GM23338 (cell line): ENCODE measurements around the gene ZNF480. TPM values are rescaled to one million over a fixed set of nuclear protein-coding genes. Genes with fewer than 3 reads are reported as not detected.

Experiments
- ATAC-seq: fragments of 200-7000 bp; cut with Tn5 transposase; 3 replicates; pipeline ENCODE4 v1.9.1; 2020
- DNase-seq: peaks from one replicate; pipeline ENCODE4 v3.0.0-alpha.2; 2015; ENCODE audit warnings: low spot score
- H2AFZ ChIP-seq: fragments of 200-600 bp; sonication (generic); 2 replicates; pipeline ENCODE4 v1.8.0; 2016; ENCODE audit warnings: antibody characterized with exemption, mild to moderate bottlenecking, moderate library complexity
- H3F3A ChIP-seq: fragments of 200-600 bp; sonication (generic); replicated peaks from 2 replicates; pipeline ENCODE4 v1.8.0; 2017; ENCODE audit warnings: antibody characterized with exemption, mixed run types, low read depth
- H3K27ac ChIP-seq: fragments of 200-600 bp; sonication (generic); 2 replicates; pipeline ENCODE4 v1.6.1; 2016; ENCODE audit warnings: low read depth
- H3K27me3 ChIP-seq: fragments of 200-600 bp; sonication (generic); 2 replicates; pipeline ENCODE4 v1.8.0; 2016; ENCODE audit warnings: mild to moderate bottlenecking, mixed run types, moderate library complexity; ENCODE audit not compliant: insufficient read depth
- H3K36me3 ChIP-seq: fragments of 200-600 bp; sonication (generic); 2 replicates; pipeline ENCODE4 v1.8.0; 2016; ENCODE audit warnings: mild to moderate bottlenecking; ENCODE audit not compliant: insufficient read depth
- H3K4me1 ChIP-seq: fragments of 200-600 bp; sonication (generic); 2 replicates; pipeline ENCODE4 v1.8.0; 2016; ENCODE audit warnings: mild to moderate bottlenecking, moderate library complexity; ENCODE audit not compliant: insufficient read depth
- H3K4me2 ChIP-seq: fragments of 200-600 bp; sonication (generic); 2 replicates; pipeline ENCODE4 v1.7.1; 2017; ENCODE audit warnings: mixed run types
- H3K4me3 ChIP-seq: fragments of 200-600 bp; sonication (generic); 2 replicates; pipeline ENCODE4 v1.6.1; 2016; ENCODE audit warnings: mixed run types
- H3K79me2 ChIP-seq: fragments of 200-600 bp; sonication (generic); replicated peaks from 2 replicates; pipeline ENCODE4 v1.8.0; 2017; ENCODE audit warnings: mild to moderate bottlenecking; ENCODE audit not compliant: insufficient read depth
- H3K9me2 ChIP-seq: fragments of 200-600 bp; sonication (generic); 2 replicates; pipeline ENCODE4 v1.8.0; 2017; ENCODE audit not compliant: insufficient read depth
- H4K20me1 ChIP-seq: fragments of 200-600 bp; sonication (generic); replicated peaks from 2 replicates; pipeline ENCODE4 v1.8.0; 2017; ENCODE audit warnings: mild to moderate bottlenecking; ENCODE audit not compliant: insufficient read depth
- H3K27ac Mint-ChIP-seq: 2 replicates; pipeline ENCODE4 v1.8.0; 2020; ENCODE audit warnings: inconsistent platforms, mild to moderate bottlenecking, moderate library complexity, mixed read lengths
- H3K27me3 Mint-ChIP-seq: 3 replicates; pipeline ENCODE4 v1.8.0; 2022; ENCODE audit warnings: low read depth, mild to moderate bottlenecking, moderate library complexity, mixed read lengths, inconsistent platforms; ENCODE audit not compliant: insufficient read depth, poor library complexity
- H3K36me3 Mint-ChIP-seq: 3 replicates; pipeline ENCODE4 v1.8.0; 2021; ENCODE audit warnings: low read depth, mild to moderate bottlenecking, inconsistent platforms, moderate library complexity, mixed read lengths
- H3K4me1 Mint-ChIP-seq: 3 replicates; pipeline ENCODE4 v1.8.0; 2020; ENCODE audit warnings: mild to moderate bottlenecking, inconsistent platforms, mixed read lengths
- H3K4me3 Mint-ChIP-seq: 3 replicates; pipeline ENCODE4 v1.8.0; 2021; ENCODE audit warnings: moderate library complexity, mild to moderate bottlenecking, inconsistent platforms, mixed read lengths
- H3K9me3 Mint-ChIP-seq: 3 replicates; pipeline ENCODE4 v1.8.0; 2020; ENCODE audit warnings: moderate library complexity, mild to moderate bottlenecking, inconsistent platforms, mixed read lengths
- CREB1 ChIP-seq: fragments of 250-450 bp; sonication (Bioruptor Pico); IDR thresholded peaks from 2 replicates; pipeline ENCODE4 v1.5.0; 2020; ENCODE audit warnings: low read depth, mild to moderate bottlenecking, moderate library complexity
- EZH2 ChIP-seq: fragments of 200-600 bp; sonication (generic); IDR thresholded peaks from one replicate; pipeline ENCODE4 v1.8.0; 2017; ENCODE audit warnings: antibody characterized with exemption, mild to moderate bottlenecking, low read depth; ENCODE audit not compliant: unreplicated experiment
- EZH2phosphoT487 ChIP-seq: fragments of 200-600 bp; sonication (generic); IDR thresholded peaks from one replicate; pipeline ENCODE4 v1.8.1; 2018; ENCODE audit warnings: antibody characterized with exemption; ENCODE audit not compliant: unreplicated experiment
- JUNB ChIP-seq: IDR thresholded peaks from one replicate; pipeline ENCODE4 v1.6.1; 2016; ENCODE audit warnings: antibody characterized with exemption; ENCODE audit not compliant: unreplicated experiment
- NANOG ChIP-seq: IDR thresholded peaks from 2 replicates; pipeline ENCODE4 v1.6.1; 2016; ENCODE audit warnings: antibody characterized with exemption, borderline replicate concordance
- POLR2AphosphoS5 ChIP-seq: IDR thresholded peaks from 2 replicates; pipeline ENCODE4 v1.6.1; 2016; ENCODE audit warnings: antibody characterized with exemption, low read depth
- STAT1 ChIP-seq: IDR thresholded peaks from one replicate; pipeline ENCODE4 v1.6.1; 2016; ENCODE audit warnings: antibody characterized with exemption; ENCODE audit not compliant: unreplicated experiment
- polyA plus RNA-seq: library from polyadenylated mRNA; unstranded; fragments of >200 nt; fragmentation: Nextera tagmentation; extraction: Ambion mirVana; gene quantifications from 2 replicates; pipeline ENCODE4 v1.2.1, GENCODE V29; 2016
- total RNA-seq: library from RNA; depleted of rRNA; stranded (reverse); fragments of >200 nt; shearing (Covaris generic); gene quantifications from 2 replicates; pipeline ENCODE4 v1.2.3, GENCODE V29; 2014
- TF ChIP-seq, protein P1 (sequence below), 2 experiments: fragments of 200-600 bp in 1 of 2; sonication (generic) in 1 of 2; conservative IDR thresholded peaks; 2 replicates each; pipeline versions ENCODE4 v1.5.1 to v1.6.1; 2016 to 2017; ENCODE audit warnings: antibody characterized with exemption in 2 of 2, low read depth in 2 of 2, mild to moderate bottlenecking in 2 of 2, moderate library complexity in 1 of 2
- TF ChIP-seq, protein P2 (sequence below): fragments of 250-450 bp; sonication (Bioruptor Pico); IDR thresholded peaks from 2 replicates; pipeline ENCODE4 v1.5.0; 2020; ENCODE audit warnings: mild to moderate bottlenecking, moderate library complexity
- TF ChIP-seq, protein P3 (sequence below): IDR thresholded peaks from 2 replicates; pipeline ENCODE4 v1.6.1; 2016; ENCODE audit warnings: antibody characterized with exemption

Gene ZNF480
- total and polyA plus RNA-seq, 2 experiments from 2014 or later: 34.1 to 37.9 TPM

DNA sequence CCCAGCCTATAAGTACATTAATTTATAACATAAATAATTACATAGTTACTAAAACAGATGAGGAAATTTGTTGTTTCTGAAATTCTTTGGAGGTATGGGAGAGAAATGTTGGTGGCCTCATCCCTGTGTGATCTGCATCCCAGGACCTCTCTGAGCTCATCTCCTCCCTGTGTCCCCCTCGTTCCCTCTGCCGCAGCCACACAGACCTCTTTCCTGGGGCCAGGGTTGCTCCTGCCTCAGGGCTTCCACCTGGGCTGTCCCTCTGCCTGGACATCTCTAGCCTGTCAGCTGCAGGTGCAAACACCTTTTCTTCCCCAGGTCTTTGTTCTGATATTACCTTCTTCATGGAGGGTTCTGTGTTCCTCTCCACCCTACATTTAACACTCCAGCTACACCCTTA lies 23.7 kb upstream of the ZNF480 start:
- peaks cover 30% of the 10 kb centered on the region; the same call in 2 of the 3 replicates for H3K4me1 Mint-ChIP-seq
- no peak overlapping the region for H3K27ac Mint-ChIP-seq
- ATAC-seq (no peak), DNase-seq (no peak)
- Histone ChIP-seq H3K27me3 (no peaks in the 10 kb centered on the region), H3F3A (no peaks in the 10 kb centered on the region), H3K9me2 (no peaks in the 10 kb centered on the region; the same call in 1 of the 2 replicates), H2AFZ (no peak overlapping the region), H3K79me2 (peaks cover 88% of the 10 kb centered on the region), H3K4me2 (no peak overlapping the region), H3K27ac (no peak overlapping the region), H4K20me1 (peaks cover 53% of the 10 kb centered on the region), H3K4me3 (no peak overlapping the region), H3K36me3 (peaks cover 5% of the 10 kb centered on the region; the same call in 1 of the 2 replicates), H3K4me1 (peaks cover 21% of the 10 kb centered on the region)
- peaks cover 9% of the 10 kb centered on the region for H3K9me3 Mint-ChIP-seq
- H3K36me3 Mint-ChIP-seq: peaks cover 61% of the 10 kb centered on the region
- TF ChIP-seq STAT1: no peak
- TF ChIP-seq EZH2phosphoT487: no peak
- TF ChIP-seq, protein P1, sequence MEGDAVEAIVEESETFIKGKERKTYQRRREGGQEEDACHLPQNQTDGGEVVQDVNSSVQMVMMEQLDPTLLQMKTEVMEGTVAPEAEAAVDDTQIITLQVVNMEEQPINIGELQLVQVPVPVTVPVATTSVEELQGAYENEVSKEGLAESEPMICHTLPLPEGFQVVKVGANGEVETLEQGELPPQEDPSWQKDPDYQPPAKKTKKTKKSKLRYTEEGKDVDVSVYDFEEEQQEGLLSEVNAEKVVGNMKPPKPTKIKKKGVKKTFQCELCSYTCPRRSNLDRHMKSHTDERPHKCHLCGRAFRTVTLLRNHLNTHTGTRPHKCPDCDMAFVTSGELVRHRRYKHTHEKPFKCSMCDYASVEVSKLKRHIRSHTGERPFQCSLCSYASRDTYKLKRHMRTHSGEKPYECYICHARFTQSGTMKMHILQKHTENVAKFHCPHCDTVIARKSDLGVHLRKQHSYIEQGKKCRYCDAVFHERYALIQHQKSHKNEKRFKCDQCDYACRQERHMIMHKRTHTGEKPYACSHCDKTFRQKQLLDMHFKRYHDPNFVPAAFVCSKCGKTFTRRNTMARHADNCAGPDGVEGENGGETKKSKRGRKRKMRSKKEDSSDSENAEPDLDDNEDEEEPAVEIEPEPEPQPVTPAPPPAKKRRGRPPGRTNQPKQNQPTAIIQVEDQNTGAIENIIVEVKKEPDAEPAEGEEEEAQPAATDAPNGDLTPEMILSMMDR (conservative IDR thresholded peaks at IDR 0.05; ENCODE audit: low read depth in 2 of 2): no peak
- no peak for TF ChIP-seq JUNB
- TF ChIP-seq EZH2: no peak
- TF ChIP-seq CREB1: no peak
- TF ChIP-seq, protein P2, sequence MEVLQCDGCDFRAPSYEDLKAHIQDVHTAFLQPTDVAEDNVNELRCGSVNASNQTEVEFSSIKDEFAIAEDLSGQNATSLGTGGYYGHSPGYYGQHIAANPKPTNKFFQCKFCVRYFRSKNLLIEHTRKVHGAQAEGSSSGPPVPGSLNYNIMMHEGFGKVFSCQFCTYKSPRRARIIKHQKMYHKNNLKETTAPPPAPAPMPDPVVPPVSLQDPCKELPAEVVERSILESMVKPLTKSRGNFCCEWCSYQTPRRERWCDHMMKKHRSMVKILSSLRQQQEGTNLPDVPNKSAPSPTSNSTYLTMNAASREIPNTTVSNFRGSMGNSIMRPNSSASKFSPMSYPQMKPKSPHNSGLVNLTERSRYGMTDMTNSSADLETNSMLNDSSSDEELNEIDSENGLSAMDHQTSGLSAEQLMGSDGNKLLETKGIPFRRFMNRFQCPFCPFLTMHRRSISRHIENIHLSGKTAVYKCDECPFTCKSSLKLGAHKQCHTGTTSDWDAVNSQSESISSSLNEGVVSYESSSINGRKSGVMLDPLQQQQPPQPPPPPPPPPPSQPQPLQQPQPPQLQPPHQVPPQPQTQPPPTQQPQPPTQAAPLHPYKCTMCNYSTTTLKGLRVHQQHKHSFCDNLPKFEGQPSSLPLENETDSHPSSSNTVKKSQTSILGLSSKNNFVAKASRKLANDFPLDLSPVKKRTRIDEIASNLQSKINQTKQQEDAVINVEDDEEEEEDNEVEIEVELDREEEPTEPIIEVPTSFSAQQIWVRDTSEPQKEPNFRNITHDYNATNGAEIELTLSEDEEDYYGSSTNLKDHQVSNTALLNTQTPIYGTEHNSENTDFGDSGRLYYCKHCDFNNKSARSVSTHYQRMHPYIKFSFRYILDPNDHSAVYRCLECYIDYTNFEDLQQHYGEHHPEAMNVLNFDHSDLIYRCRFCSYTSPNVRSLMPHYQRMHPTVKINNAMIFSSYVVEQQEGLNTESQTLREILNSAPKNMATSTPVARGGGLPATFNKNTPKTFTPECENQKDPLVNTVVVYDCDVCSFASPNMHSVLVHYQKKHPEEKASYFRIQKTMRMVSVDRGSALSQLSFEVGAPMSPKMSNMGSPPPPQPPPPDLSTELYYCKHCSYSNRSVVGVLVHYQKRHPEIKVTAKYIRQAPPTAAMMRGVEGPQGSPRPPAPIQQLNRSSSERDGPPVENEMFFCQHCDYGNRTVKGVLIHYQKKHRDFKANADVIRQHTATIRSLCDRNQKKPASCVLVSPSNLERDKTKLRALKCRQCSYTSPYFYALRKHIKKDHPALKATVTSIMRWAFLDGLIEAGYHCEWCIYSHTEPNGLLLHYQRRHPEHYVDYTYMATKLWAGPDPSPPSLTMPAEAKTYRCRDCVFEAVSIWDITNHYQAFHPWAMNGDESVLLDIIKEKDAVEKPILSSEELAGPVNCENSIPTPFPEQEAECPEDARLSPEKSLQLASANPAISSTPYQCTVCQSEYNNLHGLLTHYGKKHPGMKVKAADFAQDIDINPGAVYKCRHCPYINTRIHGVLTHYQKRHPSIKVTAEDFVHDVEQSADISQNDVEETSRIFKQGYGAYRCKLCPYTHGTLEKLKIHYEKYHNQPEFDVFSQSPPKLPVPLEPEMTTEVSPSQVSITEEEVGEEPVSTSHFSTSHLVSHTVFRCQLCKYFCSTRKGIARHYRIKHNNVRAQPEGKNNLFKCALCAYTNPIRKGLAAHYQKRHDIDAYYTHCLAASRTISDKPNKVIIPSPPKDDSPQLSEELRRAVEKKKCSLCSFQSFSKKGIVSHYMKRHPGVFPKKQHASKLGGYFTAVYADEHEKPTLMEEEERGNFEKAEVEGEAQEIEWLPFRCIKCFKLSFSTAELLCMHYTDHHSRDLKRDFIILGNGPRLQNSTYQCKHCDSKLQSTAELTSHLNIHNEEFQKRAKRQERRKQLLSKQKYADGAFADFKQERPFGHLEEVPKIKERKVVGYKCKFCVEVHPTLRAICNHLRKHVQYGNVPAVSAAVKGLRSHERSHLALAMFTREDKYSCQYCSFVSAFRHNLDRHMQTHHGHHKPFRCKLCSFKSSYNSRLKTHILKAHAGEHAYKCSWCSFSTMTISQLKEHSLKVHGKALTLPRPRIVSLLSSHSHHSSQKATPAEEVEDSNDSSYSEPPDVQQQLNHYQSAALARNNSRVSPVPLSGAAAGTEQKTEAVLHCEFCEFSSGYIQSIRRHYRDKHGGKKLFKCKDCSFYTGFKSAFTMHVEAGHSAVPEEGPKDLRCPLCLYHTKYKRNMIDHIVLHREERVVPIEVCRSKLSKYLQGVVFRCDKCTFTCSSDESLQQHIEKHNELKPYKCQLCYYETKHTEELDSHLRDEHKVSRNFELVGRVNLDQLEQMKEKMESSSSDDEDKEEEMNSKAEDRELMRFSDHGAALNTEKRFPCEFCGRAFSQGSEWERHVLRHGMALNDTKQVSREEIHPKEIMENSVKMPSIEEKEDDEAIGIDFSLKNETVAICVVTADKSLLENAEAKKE (CRISPR knock-in tag): no peak
- no peak for TF ChIP-seq NANOG
- TF ChIP-seq, protein P3, sequence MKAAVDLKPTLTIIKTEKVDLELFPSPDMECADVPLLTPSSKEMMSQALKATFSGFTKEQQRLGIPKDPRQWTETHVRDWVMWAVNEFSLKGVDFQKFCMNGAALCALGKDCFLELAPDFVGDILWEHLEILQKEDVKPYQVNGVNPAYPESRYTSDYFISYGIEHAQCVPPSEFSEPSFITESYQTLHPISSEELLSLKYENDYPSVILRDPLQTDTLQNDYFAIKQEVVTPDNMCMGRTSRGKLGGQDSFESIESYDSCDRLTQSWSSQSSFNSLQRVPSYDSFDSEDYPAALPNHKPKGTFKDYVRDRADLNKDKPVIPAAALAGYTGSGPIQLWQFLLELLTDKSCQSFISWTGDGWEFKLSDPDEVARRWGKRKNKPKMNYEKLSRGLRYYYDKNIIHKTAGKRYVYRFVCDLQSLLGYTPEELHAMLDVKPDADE: no peak
- no peak for TF ChIP-seq POLR2AphosphoS5
- H3K4me3 Mint-ChIP-seq: no peak overlapping the region
- peaks cover 17% of the 10 kb centered on the region for H3K27me3 Mint-ChIP-seq
